Neural progenitor cell (in vitro differentiated cells): ENCODE measurements around the gene NAMPT. TPM values are rescaled to one million over a fixed set of nuclear protein-coding genes. Genes with fewer than 3 reads are reported as not detected.

ENCODE experiments used
- DNase-seq: peaks from one replicate; pipeline ENCODE4 v3.0.0-alpha.2; 2016; ENCODE audit warnings: low spot score
- H2AFZ ChIP-seq: fragments of 200-600 bp; sonication (generic); replicated peaks from 2 replicates; pipeline ENCODE4 v1.6.1; 2016; ENCODE audit warnings: antibody characterized with exemption
- H3F3A ChIP-seq: fragments of 200-600 bp; sonication (generic); 2 replicates; pipeline ENCODE4 v1.6.1; 2016; ENCODE audit warnings: antibody characterized with exemption, low read depth
- H3K27ac ChIP-seq: fragments of 200-600 bp; sonication (generic); 2 replicates; pipeline ENCODE4 v1.5.1; 2016; ENCODE audit warnings: mild to moderate bottlenecking
- H3K27me3 ChIP-seq: fragments of 200-600 bp; sonication (generic); 2 replicates; pipeline ENCODE4 v1.6.1; 2016; ENCODE audit warnings: mild to moderate bottlenecking, moderate library complexity
- H3K36me3 ChIP-seq: fragments of 200-600 bp; sonication (generic); 2 replicates; pipeline ENCODE4 v1.5.1; 2016
- H3K4me1 ChIP-seq: fragments of 200-600 bp; sonication (generic); 2 replicates; pipeline ENCODE4 v1.6.1; 2016; ENCODE audit warnings: mixed run types
- H3K4me2 ChIP-seq: fragments of 200-600 bp; sonication (generic); 2 replicates; pipeline ENCODE4 v1.6.1; 2016
- H3K4me3 ChIP-seq: fragments of 200-600 bp; sonication (generic); 2 replicates; pipeline ENCODE4 v1.5.1; 2016
- H3K79me2 ChIP-seq: fragments of 200-600 bp; sonication (generic); 2 replicates; pipeline ENCODE4 v1.6.1; 2016; ENCODE audit warnings: low read depth
- H3K9ac ChIP-seq: fragments of 200-600 bp; sonication (generic); 2 replicates; pipeline ENCODE4 v1.6.1; 2016
- H3K9me3 ChIP-seq: fragments of 200-600 bp; sonication (generic); 2 replicates; pipeline ENCODE4 v1.5.1; 2016; ENCODE audit warnings: low read depth
- H4K20me1 ChIP-seq: fragments of 200-600 bp; sonication (generic); 2 replicates; pipeline ENCODE4 v1.6.1; 2016; ENCODE audit warnings: low read depth
- H3K27ac Mint-ChIP-seq: 3 replicates; pipeline ENCODE4 v1.8.0; 2021; ENCODE audit warnings: mixed read lengths
- H3K27me3 Mint-ChIP-seq: 2 replicates; pipeline ENCODE4 v1.8.0; 2022; ENCODE audit warnings: low read depth, mild to moderate bottlenecking, inconsistent platforms, moderate library complexity, mixed read lengths; ENCODE audit not compliant: insufficient read depth
- H3K36me3 Mint-ChIP-seq: 3 replicates; pipeline ENCODE4 v1.8.0; 2021; ENCODE audit warnings: mixed read lengths
- H3K4me1 Mint-ChIP-seq: 3 replicates; pipeline ENCODE4 v1.8.0; 2021; ENCODE audit warnings: mixed read lengths
- H3K4me3 Mint-ChIP-seq: 3 replicates; pipeline ENCODE4 v1.8.0; 2021; ENCODE audit warnings: mild to moderate bottlenecking, moderate library complexity, mixed read lengths
- H3K9me3 Mint-ChIP-seq: 3 replicates; pipeline ENCODE4 v1.8.0; 2020; ENCODE audit warnings: mixed read lengths
- CTCF ChIP-seq: fragments of 200-600 bp; sonication (generic); IDR thresholded peaks from 2 replicates; pipeline ENCODE4 v1.5.1; 2017; ENCODE audit warnings: antibody characterized with exemption, mild to moderate bottlenecking
- EZH2 ChIP-seq: fragments of 200-600 bp; sonication (generic); IDR thresholded peaks from 2 replicates; pipeline ENCODE4 v1.6.1; 2017; ENCODE audit warnings: antibody characterized with exemption, mild to moderate bottlenecking, moderate library complexity
- EZH2phosphoT487 ChIP-seq: fragments of 200-600 bp; sonication (generic); IDR thresholded peaks from 2 replicates; pipeline ENCODE4 v1.6.1; 2017; ENCODE audit warnings: antibody characterized with exemption
- total RNA-seq: library from RNA; depleted of rRNA; stranded (reverse); fragments of >200 nt; gene quantifications from 2 replicates; pipeline ENCODE4 v1.2.3, GENCODE V29; 2015; ENCODE audit warnings: low replicate concordance

Gene NAMPT
- total RNA-seq, 1 donor from 2014 or later = 143 TPM

GRCh38 chr7:106205621-106206222 is 79.1 kb downstream of the NAMPT start:
- H3K36me3 Mint-ChIP-seq = peaks cover 3% of the 10 kb centered on the region
- Histone ChIP-seq H3K36me3 (no peaks in the 10 kb centered on the region), H3K79me2 (no peaks in the 10 kb centered on the region), H3K27ac (no peak overlapping the region), H3K9ac (no peak overlapping the region), H3K9me3 (no peaks in the 10 kb centered on the region), H3F3A (no peaks in the 10 kb centered on the region), H3K27me3 (no peaks in the 10 kb centered on the region), H3K4me2 (no peak overlapping the region), H2AFZ (peak overlapping the region; percentile 31), H3K4me3 (no peak overlapping the region), H3K4me1 (no peaks in the 10 kb centered on the region), H4K20me1 (no peaks in the 10 kb centered on the region)
- no peaks in the 10 kb centered on the region for H3K4me1 Mint-ChIP-seq
- peaks cover 18% of the 10 kb centered on the region for H3K9me3 Mint-ChIP-seq
- H3K27me3 Mint-ChIP-seq = peaks cover 8% of the 10 kb centered on the region
- DNase-seq = no peak
- TF ChIP-seq EZH2 = no peak
- TF ChIP-seq CTCF = no peak
- H3K4me3 Mint-ChIP-seq = no peak overlapping the region
- no peak overlapping the region for H3K27ac Mint-ChIP-seq

GRCh38 chr7:106203473-106203872 is 81.3 kb downstream of the NAMPT start:
- DNase-seq = no peak
- Histone ChIP-seq H2AFZ (no peak overlapping the region), H4K20me1 (no peaks in the 10 kb centered on the region), H3K4me3 (no peak overlapping the region), H3K9me3 (no peaks in the 10 kb centered on the region), H3K27ac (no peak overlapping the region), H3K27me3 (no peaks in the 10 kb centered on the region), H3K36me3 (no peaks in the 10 kb centered on the region), H3K4me1 (no peaks in the 10 kb centered on the region), H3K4me2 (no peak overlapping the region), H3F3A (no peaks in the 10 kb centered on the region), H3K9ac (no peak overlapping the region), H3K79me2 (no peaks in the 10 kb centered on the region)
- peaks cover 5% of the 10 kb centered on the region for H3K27me3 Mint-ChIP-seq
- H3K9me3 Mint-ChIP-seq = peaks cover 9% of the 10 kb centered on the region
- no peak overlapping the region for H3K4me3 Mint-ChIP-seq
- H3K27ac Mint-ChIP-seq = no peak overlapping the region
- TF ChIP-seq EZH2 (no peak), EZH2phosphoT487 (no peak), CTCF (no peak)
- peaks cover 3% of the 10 kb centered on the region for H3K36me3 Mint-ChIP-seq
- H3K4me1 Mint-ChIP-seq = no peaks in the 10 kb centered on the region

- Histone ChIP-seq H3K9ac (no peak overlapping the region), H3K9me3 (no peaks in the 10 kb centered on the region), H3K27ac (no peak overlapping the region), H3K4me2 (no peak overlapping the region), H4K20me1 (no peaks in the 10 kb centered on the region), H2AFZ (no peak overlapping the region), H3F3A (no peaks in the 10 kb centered on the region), H3K4me3 (no peak overlapping the region), H3K27me3 (no peaks in the 10 kb centered on the region), H3K79me2 (no peaks in the 10 kb centered on the region), H3K4me1 (no peaks in the 10 kb centered on the region), H3K36me3 (no peaks in the 10 kb centered on the region)
- TF ChIP-seq EZH2 = no peak
- TF ChIP-seq EZH2phosphoT487 = no peak
- TF ChIP-seq CTCF = no peak
- Mint-ChIP-seq H3K9me3 (no peaks in the 10 kb centered on the region), H3K4me1 (no peaks in the 10 kb centered on the region), H3K4me3 (no peak overlapping the region), H3K36me3 (no peaks in the 10 kb centered on the region), H3K27ac (no peak overlapping the region), H3K27me3 (peaks cover 2% of the 10 kb centered on the region)
- no peak for DNase-seq
These were observed 83.6 kb downstream of the NAMPT start for GRCh38 chr7:106201164-106201563.
